Measurements from ENCODE around the gene PTK6.

Gene PTK6

DNA sequence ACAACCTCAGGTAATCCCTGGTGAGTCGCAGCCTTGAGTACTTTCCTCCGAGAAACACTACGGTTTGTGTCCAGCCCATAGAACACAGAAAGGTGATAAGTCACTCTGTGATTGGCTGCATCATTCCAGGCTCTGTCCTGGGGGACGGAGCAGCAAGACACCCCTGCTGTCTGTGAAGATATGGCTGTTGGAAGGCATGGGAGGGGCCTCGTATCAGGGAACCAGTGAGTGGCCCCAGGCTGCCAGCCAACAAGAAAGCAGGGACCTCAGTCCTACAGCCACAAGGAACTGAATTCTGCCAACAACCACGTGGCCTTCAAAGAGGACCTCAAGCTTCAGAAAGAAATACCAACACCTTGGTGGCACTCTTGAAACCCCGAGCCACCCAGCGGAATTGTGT, 31.9 kb downstream of the PTK6 start:
- H3K4me3 ChIP-seq (ENCODE audit: low read depth in 1 of 2, low read length in 2 of 2): no peak overlapping the region
- H3K4me1 ChIP-seq (ENCODE audit: insufficient read depth, low read length): no peaks in the 10 kb centered on the region
- H3K27me3 ChIP-seq (ENCODE audit: control insufficient read depth in 1 of 2, insufficient read depth in 2 of 2, low read length in 2 of 2): peaks cover 0 to 16% of the 10 kb centered on the region in 2 donors
- H3K9me3 ChIP-seq (ENCODE audit: low read length): no peaks in the 10 kb centered on the region
- H3K36me3 ChIP-seq (ENCODE audit: insufficient read depth, low read length): no peaks in the 10 kb centered on the region
- no peak overlapping the region for H3K27ac ChIP-seq (ENCODE audit: low read depth, low read length)
- no peak overlapping the region for H3K9ac ChIP-seq (ENCODE audit: low read length)

DNA sequence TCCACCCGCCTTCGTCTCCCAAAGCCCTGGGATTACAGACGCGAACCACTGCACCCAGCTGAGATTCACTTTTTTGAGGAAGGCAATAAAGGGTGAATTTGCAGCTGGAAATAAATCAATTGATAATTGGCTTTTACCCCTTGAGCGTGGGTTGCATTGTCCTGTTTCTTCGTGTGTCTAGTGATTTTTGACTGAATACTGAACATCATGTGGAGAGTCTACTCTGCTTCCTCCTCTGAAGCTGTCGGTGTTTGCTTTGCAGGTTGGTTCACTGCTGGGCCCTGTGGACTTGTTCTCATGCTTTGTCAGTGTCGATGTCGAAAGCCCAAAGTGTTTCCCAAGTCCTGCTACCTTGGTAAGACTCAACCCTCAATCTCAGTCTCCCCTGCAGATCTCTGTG, 32.5 kb downstream of the PTK6 start:
- no peaks in the 10 kb centered on the region for H3K36me3 ChIP-seq (ENCODE audit: insufficient read depth, low read length)
- no peak overlapping the region for H3K27ac ChIP-seq (ENCODE audit: low read depth, low read length)
- H3K9me3 ChIP-seq (ENCODE audit: low read length): no peaks in the 10 kb centered on the region
- H3K27me3 ChIP-seq (ENCODE audit: control insufficient read depth in 1 of 2, insufficient read depth in 2 of 2, low read length in 2 of 2): peaks cover 0 to 22% of the 10 kb centered on the region in 2 donors
- no peak overlapping the region for H3K9ac ChIP-seq (ENCODE audit: low read length)
- H3K4me3 ChIP-seq (ENCODE audit: low read depth in 1 of 2, low read length in 2 of 2): no peak overlapping the region
- no peaks in the 10 kb centered on the region for H3K4me1 ChIP-seq (ENCODE audit: insufficient read depth, low read length)

DNA sequence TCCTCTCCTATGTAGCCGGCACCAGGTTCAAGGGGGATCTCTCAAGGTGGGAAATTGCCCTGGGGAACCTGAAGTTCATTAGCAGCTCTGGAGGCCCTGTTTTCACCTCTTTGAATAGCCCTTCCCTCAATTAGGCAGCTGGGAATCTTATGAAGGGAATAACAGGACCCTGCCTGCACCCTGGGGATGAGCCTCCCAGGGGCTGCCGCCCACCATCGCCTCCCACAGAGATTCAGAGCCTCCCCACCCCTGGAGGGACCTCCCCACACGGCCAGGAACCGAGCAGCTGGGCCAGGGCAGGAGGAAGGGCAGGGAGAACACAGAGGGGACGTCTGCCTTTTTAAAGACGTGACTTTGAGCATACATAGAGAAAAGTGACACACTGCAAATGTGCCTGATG, 33.7 kb downstream of the PTK6 start:
- Histone ChIP-seq H3K4me1 (ENCODE audit: insufficient read depth, low read length) (no peaks in the 10 kb centered on the region), H3K9me3 (ENCODE audit: low read length) (no peaks in the 10 kb centered on the region), H3K27me3 (ENCODE audit: control insufficient read depth in 1 of 2, insufficient read depth in 2 of 2, low read length in 2 of 2) (peaks cover 0 to 28% of the 10 kb centered on the region in 2 donors), H3K4me3 (ENCODE audit: low read depth in 1 of 2, low read length in 2 of 2) (no peak overlapping the region), H3K36me3 (ENCODE audit: insufficient read depth, low read length) (no peaks in the 10 kb centered on the region), H3K9ac (ENCODE audit: low read length) (no peak overlapping the region), H3K27ac (ENCODE audit: low read depth, low read length) (no peak overlapping the region)

DNA sequence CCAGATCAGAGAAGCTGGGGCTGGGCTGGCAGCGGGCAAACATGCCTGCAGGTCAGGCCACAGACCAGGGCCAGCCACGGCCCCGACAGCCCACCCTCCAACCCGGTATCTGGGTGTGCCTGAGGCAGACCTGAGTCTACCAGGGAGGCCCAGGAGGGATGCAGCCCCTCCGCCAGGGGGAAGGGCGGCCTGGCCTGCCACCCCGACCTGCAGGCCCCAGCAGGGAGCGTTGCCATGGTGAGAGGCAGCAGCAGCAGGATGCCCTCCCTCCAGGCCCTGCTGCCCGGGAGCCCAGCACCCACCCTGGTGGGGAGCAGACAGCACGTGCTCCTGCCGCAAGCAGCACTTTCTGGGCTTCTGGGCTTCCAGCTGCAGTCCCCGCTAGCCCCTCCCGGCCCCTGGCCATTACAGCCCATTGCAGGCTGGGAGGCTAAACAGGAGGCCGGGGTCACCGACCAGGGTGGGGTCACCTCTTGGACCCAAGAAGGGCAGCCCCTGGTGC, 34.5 kb downstream of the PTK6 start:
- Histone ChIP-seq H3K27me3 (ENCODE audit: control insufficient read depth in 1 of 2, insufficient read depth in 2 of 2, low read length in 2 of 2) (peaks cover 4 to 36% of the 10 kb centered on the region in 2 donors), H3K36me3 (ENCODE audit: insufficient read depth, low read length) (no peaks in the 10 kb centered on the region), H3K9me3 (ENCODE audit: low read length) (no peaks in the 10 kb centered on the region), H3K9ac (ENCODE audit: low read length) (no peak overlapping the region), H3K27ac (ENCODE audit: low read depth, low read length) (no peak overlapping the region), H3K4me3 (ENCODE audit: low read depth in 1 of 2, low read length in 2 of 2) (no peak overlapping the region), H3K4me1 (ENCODE audit: insufficient read depth, low read length) (no peaks in the 10 kb centered on the region)

GRCh38 chr20:63501818-63502670, 35.1 kb downstream of the PTK6 start:
- Histone ChIP-seq H3K4me1 (ENCODE audit: insufficient read depth, low read length) (no peaks in the 10 kb centered on the region), H3K27me3 (ENCODE audit: control insufficient read depth in 1 of 2, insufficient read depth in 2 of 2, low read length in 2 of 2) (peaks cover 9 to 43% of the 10 kb centered on the region in 2 donors), H3K36me3 (ENCODE audit: insufficient read depth, low read length) (no peaks in the 10 kb centered on the region), H3K27ac (ENCODE audit: low read depth, low read length) (no peak overlapping the region), H3K9ac (ENCODE audit: low read length) (no peak overlapping the region), H3K9me3 (ENCODE audit: low read length) (no peaks in the 10 kb centered on the region), H3K4me3 (ENCODE audit: low read depth in 1 of 2, low read length in 2 of 2) (no peak overlapping the region)

GRCh38 chr20:63500902-63501817, 36.0 kb downstream of the PTK6 start:
- Histone ChIP-seq H3K9me3 (ENCODE audit: low read length) (no peaks in the 10 kb centered on the region), H3K4me3 (ENCODE audit: low read depth in 1 of 2, low read length in 2 of 2) (no peak overlapping the region), H3K36me3 (ENCODE audit: insufficient read depth, low read length) (no peaks in the 10 kb centered on the region), H3K4me1 (ENCODE audit: insufficient read depth, low read length) (no peaks in the 10 kb centered on the region), H3K27ac (ENCODE audit: low read depth, low read length) (no peak overlapping the region), H3K9ac (ENCODE audit: low read length) (no peak overlapping the region), H3K27me3 (ENCODE audit: control insufficient read depth in 1 of 2, insufficient read depth in 2 of 2, low read length in 2 of 2) (peaks cover 9 to 49% of the 10 kb centered on the region in 2 donors)

DNA sequence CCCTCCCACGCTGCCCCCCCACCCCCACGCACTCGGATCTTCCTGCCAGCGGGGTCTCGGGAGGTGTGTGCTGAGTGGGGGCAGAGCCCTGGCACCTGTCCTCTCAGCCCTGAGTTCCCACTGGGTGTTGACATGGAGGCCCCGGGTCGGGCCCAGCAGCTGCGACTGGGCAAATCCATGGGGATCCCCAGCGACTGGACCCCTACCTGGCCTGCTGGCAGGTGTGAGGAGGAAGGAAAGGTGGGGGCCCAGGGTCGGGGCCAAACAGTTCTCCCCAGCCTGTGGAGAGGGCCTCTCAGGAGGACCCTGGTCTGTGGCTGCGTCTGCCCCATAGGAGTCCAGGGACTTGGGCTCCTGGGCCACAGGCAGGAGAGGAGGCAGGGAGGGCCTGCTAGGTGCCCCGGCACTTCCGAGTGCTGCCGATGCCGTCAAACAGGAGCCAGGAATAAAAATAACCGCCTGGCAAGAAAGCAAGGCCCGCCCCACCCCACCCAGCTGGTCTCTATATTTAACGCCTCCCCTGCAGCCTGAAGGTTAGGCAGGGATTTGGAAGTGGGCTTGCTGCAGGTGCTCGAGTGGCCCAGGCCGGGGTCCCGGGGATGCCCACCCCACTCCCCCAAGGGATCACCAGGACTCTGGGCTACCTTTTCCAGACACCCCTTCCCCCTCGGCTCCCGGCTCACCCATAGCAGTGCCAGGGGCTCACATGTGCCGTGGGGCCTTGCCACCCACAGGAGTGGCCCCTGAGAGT, 36.9 kb downstream of the PTK6 start:
- H3K4me1 ChIP-seq (ENCODE audit: insufficient read depth, low read length): no peaks in the 10 kb centered on the region
- no peak overlapping the region for H3K9ac ChIP-seq (ENCODE audit: low read length)
- H3K36me3 ChIP-seq (ENCODE audit: insufficient read depth, low read length): no peaks in the 10 kb centered on the region
- H3K9me3 ChIP-seq (ENCODE audit: low read length): no peaks in the 10 kb centered on the region
- H3K27ac ChIP-seq (ENCODE audit: low read depth, low read length): no peak overlapping the region
- peaks cover 9 to 57% of the 10 kb centered on the region in 2 donors for H3K27me3 ChIP-seq (ENCODE audit: control insufficient read depth in 1 of 2, insufficient read depth in 2 of 2, low read length in 2 of 2)
- no peak overlapping the region for H3K4me3 ChIP-seq (ENCODE audit: low read depth in 1 of 2, low read length in 2 of 2)

DNA sequence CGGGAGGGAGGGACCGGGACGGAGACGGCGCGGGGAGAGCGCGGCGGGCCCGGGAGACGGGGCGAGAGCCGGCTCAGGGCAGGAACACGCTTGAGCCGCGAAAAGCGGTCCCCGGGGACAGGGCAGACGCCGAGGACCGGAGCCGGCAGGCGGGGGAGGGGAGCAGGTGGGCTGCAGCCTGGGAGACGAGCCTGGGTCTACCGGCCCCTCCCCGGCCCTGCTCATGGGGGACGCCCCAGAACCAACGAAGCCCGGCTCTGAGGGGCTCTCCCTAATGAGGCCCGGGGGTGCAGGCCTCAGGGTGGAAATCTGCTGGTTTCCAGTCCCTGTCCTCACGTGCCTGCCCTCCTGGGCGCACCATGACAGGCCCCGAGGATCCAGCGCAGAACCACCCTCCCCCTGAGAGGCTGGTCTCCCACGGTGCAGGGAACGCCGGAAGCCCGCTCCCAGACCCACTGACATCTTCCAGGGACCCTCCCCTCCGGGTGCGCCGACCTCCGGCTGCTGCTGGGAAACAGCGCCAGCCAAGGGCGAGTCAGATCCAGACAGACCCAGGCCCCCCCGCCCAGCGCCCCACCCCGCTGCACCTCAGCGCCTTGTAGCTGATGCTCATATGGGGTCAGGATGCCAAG, 37.7 kb downstream of the PTK6 start:
- H3K4me3 ChIP-seq (ENCODE audit: low read depth in 1 of 2, low read length in 2 of 2): no peak overlapping the region
- H3K36me3 ChIP-seq (ENCODE audit: insufficient read depth, low read length): no peaks in the 10 kb centered on the region
- H3K4me1 ChIP-seq (ENCODE audit: insufficient read depth, low read length): no peaks in the 10 kb centered on the region
- peaks cover 9 to 61% of the 10 kb centered on the region in 2 donors for H3K27me3 ChIP-seq (ENCODE audit: control insufficient read depth in 1 of 2, insufficient read depth in 2 of 2, low read length in 2 of 2)
- H3K9me3 ChIP-seq (ENCODE audit: low read length): no peaks in the 10 kb centered on the region
- no peak overlapping the region for H3K9ac ChIP-seq (ENCODE audit: low read length)
- no peak overlapping the region for H3K27ac ChIP-seq (ENCODE audit: low read depth, low read length)

DNA sequence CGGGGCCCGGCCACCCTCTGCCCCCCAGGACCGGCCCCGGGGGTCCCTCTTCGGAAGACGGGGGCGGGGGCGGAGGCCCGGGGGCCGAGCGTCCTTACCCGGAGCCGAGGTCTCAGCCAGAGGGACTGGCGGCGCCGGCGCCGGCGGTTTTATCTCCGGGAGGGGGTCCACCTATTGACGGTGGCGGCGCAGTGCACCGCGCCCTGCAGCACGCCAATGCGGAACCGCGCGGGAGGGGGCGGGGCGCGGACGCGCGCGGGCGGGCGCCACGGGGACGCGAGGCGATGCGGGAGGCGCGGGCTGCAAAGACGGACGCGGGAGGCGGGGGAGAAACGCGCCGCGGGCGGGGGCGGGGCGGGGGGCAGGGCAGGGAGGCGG, 38.2 kb downstream of the PTK6 start, which contains the start of gene EEF1A2:
TSS of gene EEF1A2 (minus strand) at position 124 of the 378 bp plus-strand sequence. CDS start 1,320 bp downstream, outside the sequence.
- Histone ChIP-seq H3K4me3 (ENCODE audit: low read depth in 1 of 2, low read length in 2 of 2) (no peak within 1 kb of the TSS), H3K27me3 (ENCODE audit: control insufficient read depth in 1 of 2, insufficient read depth in 2 of 2, low read length in 2 of 2) (peaks cover 9 to 61% of the 10 kb centered on the region in 2 donors)

GRCh38 chr20:63497946-63498935, 38.9 kb downstream of the PTK6 start:
- Histone ChIP-seq H3K4me3 (ENCODE audit: low read depth in 1 of 2, low read length in 2 of 2) (no peak overlapping the region), H3K27me3 (ENCODE audit: control insufficient read depth in 1 of 2, insufficient read depth in 2 of 2, low read length in 2 of 2) (peaks cover 9 to 65% of the 10 kb centered on the region in 2 donors), H3K9ac (ENCODE audit: low read length) (no peak overlapping the region), H3K27ac (ENCODE audit: low read depth, low read length) (no peak overlapping the region), H3K4me1 (ENCODE audit: insufficient read depth, low read length) (no peaks in the 10 kb centered on the region), H3K9me3 (ENCODE audit: low read length) (no peaks in the 10 kb centered on the region), H3K36me3 (ENCODE audit: insufficient read depth, low read length) (no peaks in the 10 kb centered on the region)

More for the DNA sequence above, 38.2 kb downstream of the PTK6 start, which contains the start of gene EEF1A2:
- no peak within 1 kb of the TSS for H3K9ac ChIP-seq (ENCODE audit: low read length)
- H3K9me3 ChIP-seq (ENCODE audit: low read length): no peaks in the 10 kb centered on the region
- H3K4me1 ChIP-seq (ENCODE audit: insufficient read depth, low read length): no peaks in the 10 kb centered on the region
- H3K36me3 ChIP-seq (ENCODE audit: insufficient read depth, low read length): no peaks in the 10 kb centered on the region
- no peak within 1 kb of the TSS for H3K27ac ChIP-seq (ENCODE audit: low read depth, low read length)
